K562 (cell line): ENCODE data around the gene DEDD2. TPM values are rescaled to one million over a fixed set of nuclear protein-coding genes. Genes with fewer than 3 reads are reported as not detected.

Experiments used
- BCOR ChIP-seq: fragments of 450-650 bp; IDR thresholded peaks from 2 replicates; pipeline ENCODE4 v1.6.1; 2016
- BMI1 ChIP-seq: fragments of 150-350 bp; IDR thresholded peaks from 2 replicates; pipeline ENCODE4 v1.6.1; 2014; ENCODE audit warnings: low read length
- BRF2 ChIP-seq: IDR thresholded peaks from 3 replicates; pipeline ENCODE4 v1.6.1; 2011; ENCODE audit warnings: borderline replicate concordance, mild to moderate bottlenecking; ENCODE audit not compliant: insufficient read length, insufficient read depth
- CBX1 ChIP-seq: sonication (generic); IDR thresholded peaks from 2 replicates; pipeline ENCODE4 v1.6.1; 2016; ENCODE audit warnings: antibody characterized with exemption, low read depth, mild to moderate bottlenecking
- DIDO1 ChIP-seq: fragments of 450-650 bp; IDR thresholded peaks from 2 replicates; pipeline ENCODE4 v1.6.1; 2016; ENCODE audit warnings: low read depth, missing biosample characterization, missing genetic modification characterization
- E2F1 ChIP-seq: sonication (generic); formaldehyde crosslinking; IDR thresholded peaks from 2 replicates; pipeline ENCODE4 v1.8.1; 2023; ENCODE audit warnings: mild to moderate bottlenecking, missing genetic modification reagents, moderate library complexity
- FIP1L1 ChIP-seq: fragments of 200-400 bp; formaldehyde crosslinking; IDR thresholded peaks from 2 replicates; pipeline ENCODE4 v1.6.1; 2018; ENCODE audit warnings: mild to moderate bottlenecking, low read depth, low read length; ENCODE audit not compliant: poor library complexity, severe bottlenecking
- GABPB1 ChIP-seq: sonication (generic); formaldehyde crosslinking; IDR thresholded peaks from 2 replicates; pipeline ENCODE4 v1.8.0; 2022; ENCODE audit warnings: mild to moderate bottlenecking, missing genetic modification reagents
- HDAC1 ChIP-seq, 2 experiments: fragments of 450-650 bp; IDR thresholded peaks; 2 replicates each; pipeline ENCODE4 v1.6.1; 2016 to 2017; ENCODE audit warnings: inconsistent platforms in 1 of 2, mild to moderate bottlenecking in 1 of 2, moderate library complexity in 1 of 2
- KAT2B ChIP-seq: IDR thresholded peaks from one replicate; pipeline ENCODE4 v1.6.1; 2012; ENCODE audit warnings: low read depth, mild to moderate bottlenecking, control low read depth, inconsistent platforms, low read length, moderate library complexity
- KHSRP ChIP-seq: fragments of 450-650 bp; IDR thresholded peaks from 2 replicates; pipeline ENCODE4 v1.6.1; 2017
- MTA3 ChIP-seq: fragments of 450-650 bp; formaldehyde crosslinking; IDR thresholded peaks from 2 replicates; pipeline ENCODE4 v1.6.1; 2017; ENCODE audit warnings: mild to moderate bottlenecking, borderline replicate concordance
- NCOA1 ChIP-seq: fragments of 450-650 bp; IDR thresholded peaks from 2 replicates; pipeline ENCODE4 v1.6.1; 2016; ENCODE audit warnings: low read depth
- PHF20 ChIP-seq: fragments of 450-650 bp; IDR thresholded peaks from 2 replicates; pipeline ENCODE4 v1.6.1; 2018; ENCODE audit not compliant: partially characterized antibody
- RNF2 ChIP-seq: sonication (generic); IDR thresholded peaks from 2 replicates; pipeline ENCODE4 v1.6.1; 2016
- SIN3A ChIP-seq, 2 experiments: fragments of 150-350 bp in 1 of 2; IDR thresholded peaks; 2 replicates each; pipeline ENCODE4 v1.6.1; 2011 to 2016; ENCODE audit warnings: borderline replicate concordance in 2 of 2, low read depth in 2 of 2, low read length in 2 of 2, mild to moderate bottlenecking in 2 of 2, moderate library complexity in 2 of 2; ENCODE audit not compliant: control insufficient read depth in 1 of 2
- SMAD1 ChIP-seq: fragments of 150-350 bp; IDR thresholded peaks from 2 replicates; pipeline ENCODE4 v1.6.1; 2014; ENCODE audit warnings: low read length, low read depth; ENCODE audit not compliant: partially characterized antibody
- SMARCB1 ChIP-seq: IDR thresholded peaks from 2 replicates; pipeline ENCODE4 v1.6.1; 2011; ENCODE audit warnings: improper control_type of control experiment, low read depth; ENCODE audit not compliant: insufficient read length
- VEZF1 ChIP-seq: fragments of 200-800 bp; sonication (Bioruptor generic); IDR thresholded peaks from 2 replicates; pipeline ENCODE4 v1.6.1; 2017; ENCODE audit warnings: missing genetic modification characterization, missing compliant biosample characterization
- ZBTB33 ChIP-seq: sonication (generic); formaldehyde crosslinking; IDR thresholded peaks from 2 replicates; pipeline ENCODE4 v1.8.1; 2023; ENCODE audit warnings: mild to moderate bottlenecking, missing genetic modification reagents
- ZBTB7A ChIP-seq: IDR thresholded peaks from 2 replicates; pipeline ENCODE4 v1.6.1; 2011; ENCODE audit warnings: low read depth, mild to moderate bottlenecking, low read length, moderate library complexity, borderline replicate concordance; ENCODE audit not compliant: control insufficient read depth
- ZNF324 ChIP-seq: fragments of 250-450 bp; sonication (Bioruptor Pico); IDR thresholded peaks from 2 replicates; pipeline ENCODE4 v1.4.0; 2020; ENCODE audit warnings: mild to moderate bottlenecking
- polyA plus RNA-seq, 8 experiments: library from polyadenylated mRNA; depleted of rRNA in 4 of 8; stranded (reverse) in 5 of 8; unstranded in 3 of 8; fragments of >200 nt; fragmentation: Nextera tagmentation in 2 of 8; fragmentation: Illumina TruSeq in 1 of 8; extraction: Ambion mirVana in 2 of 8; extraction: Trizol in 1 of 8; gene quantifications; 2 replicates each; pipeline versions ENCODE4 v1.2.1 to v1.2.3, GENCODE V29; 2011 to 2014; ENCODE audit warnings: inconsistent platforms in 1 of 8, missing spikeins in 1 of 8
- total RNA-seq, 7 experiments: library from RNA; depleted of rRNA in 6 of 7; stranded (reverse); fragments of >200 nt in 6 of 7; fragmentation: Illumina TruSeq in 2 of 7; extraction: Trizol in 2 of 7; gene quantifications; 2 replicates each; pipeline versions ENCODE4 v1.2.1 to v1.2.3, GENCODE V29; 2011 to 2021; ENCODE audit warnings: low replicate concordance in 1 of 7

DEDD2 gene
- total and polyA plus RNA-seq, 9 of the 15 experiments (the other 6 are each of a cell fraction or from before 2014, with no cell fraction given) = 4.3 to 43.0 (median 29.2) TPM

GRCh38 chr19:42253245-42254088, 36.0 kb upstream of the DEDD2 start (continued):
- TF ChIP-seq ZBTB33 (CRISPR knock-in tag) (no peak), VEZF1 (no peak), BCOR (no peak), BMI1 (no peak), E2F1 (CRISPR knock-in tag) (no peak), ZBTB7A (peak; percentile 44; the same call in 1 of the 2 replicates), BRF2 (no peak), GABPB1 (CRISPR knock-in tag) (0 out of 2 replicates have a peak, but pooled peaks have one; percentile 19), NCOA1 (peak; percentile 12; the same call in 1 of the 2 replicates), DIDO1 (tag) (no peak), KAT2B (no peak), SMAD1 (no peak), ZNF324 (CRISPR knock-in tag) (no peak), FIP1L1 (no peak), SIN3A (IDR thresholded peaks at IDR 0.05; ENCODE audit: borderline replicate concordance in 2 of 2, control insufficient read depth in 1 of 2, low read depth in 2 of 2, low read length in 2 of 2) (peak in 1 of 2 experiments; percentile 36; a peak in 1 of 4 replicates), HDAC1 (IDR thresholded peaks at IDR 0.05) (peak in 1 of 2 experiments; percentile 74; a peak in 2 of 4 replicates), SMARCB1 (no peak), MTA3 (no peak), PHF20 (no peak), CBX1 (no peak), KHSRP (no peak), RNF2 (no peak; the same call in 1 of the 2 replicates)
